HT1080 (cell line): ENCODE data around the gene PGBD5. TPM values are rescaled to one million over a fixed set of nuclear protein-coding genes. Genes with fewer than 3 reads are reported as not detected.

Experiments used
- DNase-seq: peaks from one replicate; pipeline ENCODE4 v3.0.0-alpha.2; 2015; ENCODE audit warnings: low read depth
- total RNA-seq: library from RNA; depleted of rRNA; stranded (reverse); fragments of >200 nt; shearing (Covaris generic); gene quantifications from 2 replicates; pipeline ENCODE4 v1.2.3, GENCODE V29; 2014

The PGBD5 gene
- total RNA-seq, 1 experiment from 2014 or later, result 3.6 TPM

DNA sequence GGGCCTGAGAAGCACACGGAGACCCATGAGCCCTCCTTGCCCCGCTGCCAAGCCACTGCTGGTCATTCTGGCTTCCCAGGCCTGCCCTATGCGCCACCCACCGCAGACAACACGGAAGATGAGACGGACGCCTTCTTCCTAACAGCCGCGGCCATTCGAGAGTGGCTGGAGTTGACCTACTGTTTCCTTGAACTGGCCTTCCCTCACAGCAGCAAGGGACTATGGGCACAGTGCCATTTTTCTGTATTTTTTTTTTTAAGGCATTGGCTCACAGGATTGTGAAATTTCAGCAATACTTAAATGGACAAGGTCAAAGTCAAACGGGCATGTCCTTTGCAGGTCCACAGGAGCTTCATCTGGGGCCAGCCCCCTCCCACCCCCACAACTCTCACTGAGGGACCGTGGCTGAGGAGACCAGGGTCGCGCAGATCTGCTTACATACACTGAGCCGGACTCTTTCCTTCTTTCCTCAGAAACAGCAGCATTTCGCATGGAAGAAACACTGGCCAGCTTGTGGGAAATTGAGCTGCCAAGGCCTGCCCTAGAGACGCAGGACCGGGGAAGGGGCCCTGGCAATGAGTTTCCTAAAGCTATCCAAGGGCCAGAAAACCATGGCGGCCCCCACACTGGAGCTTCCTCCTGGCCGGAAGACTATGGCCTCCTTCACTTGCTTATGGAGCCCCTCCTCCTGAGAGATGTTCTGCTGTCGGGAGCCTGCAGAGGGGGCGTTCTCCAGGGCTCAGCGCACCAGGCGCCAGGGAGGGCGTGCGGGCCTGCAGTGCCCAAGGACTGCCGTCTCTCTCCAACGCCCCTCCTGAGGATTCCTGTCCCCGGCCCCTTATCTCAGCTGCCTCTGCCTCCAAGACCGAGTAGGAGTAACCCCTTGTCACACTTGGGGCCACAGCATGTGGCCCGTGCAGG, 98.9 kb downstream of the PGBD5 start:
- peak; percentile 17 for DNase-seq

DNA sequence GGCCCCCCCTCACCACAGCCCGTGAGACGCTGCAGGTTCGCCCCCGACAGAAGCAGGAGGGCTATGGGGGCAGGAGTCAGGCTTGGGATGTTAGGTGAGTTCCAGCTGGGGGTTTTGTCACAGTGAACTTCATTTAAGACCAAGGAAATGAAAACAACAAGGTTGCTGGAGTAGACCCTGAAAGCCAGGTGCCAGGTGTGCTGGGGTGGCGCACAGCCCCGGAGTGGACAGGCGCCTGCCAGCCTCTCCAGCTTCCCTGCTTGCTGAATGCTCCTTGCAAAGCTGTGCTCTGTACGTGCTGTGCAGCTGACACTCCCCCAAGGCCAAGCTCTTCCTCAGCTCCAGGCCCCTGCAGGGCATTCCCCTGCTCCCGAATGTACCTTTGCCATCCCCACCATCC, 102.4 kb downstream of the PGBD5 start:
- DNase-seq, result no peak

DNA sequence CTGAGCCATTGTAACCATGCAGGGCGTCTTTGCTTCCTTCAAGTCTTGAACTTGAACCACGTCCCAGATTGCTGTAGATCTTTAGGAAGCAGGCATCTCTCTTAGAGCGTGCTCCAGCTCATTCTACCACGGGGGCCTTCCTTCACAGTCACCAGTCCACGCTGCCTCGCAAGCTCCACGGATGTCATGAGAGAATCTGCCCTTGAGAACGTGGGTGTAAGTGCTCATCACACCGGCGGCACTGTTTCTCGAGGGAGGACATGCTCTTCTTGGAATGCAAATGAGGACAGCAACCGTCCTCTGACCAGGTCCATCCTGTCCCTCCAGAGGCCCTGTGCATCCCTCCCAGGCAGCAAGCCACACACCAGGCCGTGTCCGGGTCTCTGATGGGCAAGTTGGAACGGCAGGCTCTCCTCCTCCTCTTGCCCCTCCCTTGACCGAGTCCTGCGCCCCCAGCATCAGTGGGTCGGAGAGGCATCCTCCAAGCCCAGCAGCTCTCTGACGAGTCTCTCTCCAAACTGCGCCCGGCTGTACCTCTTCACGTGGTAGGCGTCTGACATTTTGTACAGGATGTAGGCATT, 103.1 kb downstream of the PGBD5 start:
- no peak for DNase-seq

- DNase-seq, result no peak
Measured at GRCh38 chr1:230322421-230322756, 103.7 kb downstream of the PGBD5 start.

DNA sequence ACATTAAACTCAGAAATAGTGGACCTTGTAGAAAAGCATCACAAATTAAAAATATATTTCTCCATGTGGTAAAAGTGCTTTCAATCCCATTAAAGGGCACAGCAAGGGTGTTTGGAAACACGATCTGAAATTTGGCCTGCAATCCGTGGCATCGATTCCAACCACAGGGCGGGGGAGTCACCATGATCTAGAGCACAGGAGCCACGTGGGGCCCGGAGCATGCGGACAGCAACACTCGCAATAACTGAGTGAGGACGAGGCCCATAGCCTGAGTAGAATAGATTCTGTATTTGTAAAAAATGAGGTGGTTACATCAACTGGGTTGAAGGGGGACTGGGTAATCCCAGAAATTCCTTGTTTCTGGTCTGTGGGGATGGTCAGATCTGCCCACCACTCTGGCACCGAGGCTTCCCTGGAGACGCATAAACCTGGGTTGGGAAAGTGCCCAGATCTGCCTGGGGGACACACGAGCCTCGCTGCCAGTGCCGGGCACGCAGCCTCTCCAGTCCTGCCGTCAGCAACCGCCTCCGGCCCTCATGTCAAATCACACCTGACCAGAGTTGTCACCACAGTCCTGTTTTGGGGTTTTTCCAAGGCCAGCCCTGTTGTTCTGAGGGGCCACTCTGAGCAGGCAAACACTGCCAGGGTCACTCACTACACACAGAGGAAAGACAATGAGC, 104.3 kb downstream of the PGBD5 start:
- DNase-seq, result no peak

GRCh38 chr1:230321341-230321740, 104.8 kb downstream of the PGBD5 start:
- no peak for DNase-seq

- no peak for DNase-seq
Measured at GRCh38 chr1:230320804-230321203, 105.3 kb downstream of the PGBD5 start.

DNA sequence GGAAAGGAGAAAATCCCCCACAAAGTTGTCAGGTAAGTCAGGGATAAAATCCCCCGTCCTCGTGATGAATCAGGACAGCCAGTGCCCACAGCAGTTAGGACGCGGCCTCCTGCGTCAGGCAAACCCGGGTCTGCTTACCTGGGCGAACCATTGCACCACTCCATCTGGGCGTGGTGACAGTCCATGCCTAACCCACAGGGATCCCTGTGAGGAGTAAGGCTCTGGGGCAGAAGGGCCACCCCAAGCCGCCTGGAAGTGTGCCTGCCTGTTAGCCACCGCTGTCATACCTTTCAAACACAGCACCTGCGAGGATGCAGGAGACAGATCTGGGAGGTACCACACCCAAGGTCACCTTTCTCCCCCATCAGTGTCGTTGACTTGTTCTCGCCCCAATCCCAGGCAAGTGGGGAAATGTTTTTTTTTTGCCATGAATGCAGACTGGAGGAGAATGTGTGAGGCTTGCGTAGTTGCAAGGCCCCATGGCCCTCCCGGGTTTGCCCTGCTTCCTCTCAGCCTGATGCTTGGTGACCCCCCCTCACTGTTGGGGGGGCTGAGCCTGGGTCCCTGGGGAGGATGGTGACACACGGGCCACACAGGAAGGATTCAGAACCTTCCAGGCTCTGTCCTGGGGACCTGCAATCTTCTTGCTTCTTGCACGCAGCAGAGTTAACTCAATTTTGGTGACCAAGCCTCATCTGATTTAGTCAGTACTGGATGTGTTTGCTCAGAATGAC, 107.0 kb downstream of the PGBD5 start:
- DNase-seq, result no peak

GRCh38 chr1:230317823-230318819, 108.0 kb downstream of the PGBD5 start:
- DNase-seq, result no peak

DNA sequence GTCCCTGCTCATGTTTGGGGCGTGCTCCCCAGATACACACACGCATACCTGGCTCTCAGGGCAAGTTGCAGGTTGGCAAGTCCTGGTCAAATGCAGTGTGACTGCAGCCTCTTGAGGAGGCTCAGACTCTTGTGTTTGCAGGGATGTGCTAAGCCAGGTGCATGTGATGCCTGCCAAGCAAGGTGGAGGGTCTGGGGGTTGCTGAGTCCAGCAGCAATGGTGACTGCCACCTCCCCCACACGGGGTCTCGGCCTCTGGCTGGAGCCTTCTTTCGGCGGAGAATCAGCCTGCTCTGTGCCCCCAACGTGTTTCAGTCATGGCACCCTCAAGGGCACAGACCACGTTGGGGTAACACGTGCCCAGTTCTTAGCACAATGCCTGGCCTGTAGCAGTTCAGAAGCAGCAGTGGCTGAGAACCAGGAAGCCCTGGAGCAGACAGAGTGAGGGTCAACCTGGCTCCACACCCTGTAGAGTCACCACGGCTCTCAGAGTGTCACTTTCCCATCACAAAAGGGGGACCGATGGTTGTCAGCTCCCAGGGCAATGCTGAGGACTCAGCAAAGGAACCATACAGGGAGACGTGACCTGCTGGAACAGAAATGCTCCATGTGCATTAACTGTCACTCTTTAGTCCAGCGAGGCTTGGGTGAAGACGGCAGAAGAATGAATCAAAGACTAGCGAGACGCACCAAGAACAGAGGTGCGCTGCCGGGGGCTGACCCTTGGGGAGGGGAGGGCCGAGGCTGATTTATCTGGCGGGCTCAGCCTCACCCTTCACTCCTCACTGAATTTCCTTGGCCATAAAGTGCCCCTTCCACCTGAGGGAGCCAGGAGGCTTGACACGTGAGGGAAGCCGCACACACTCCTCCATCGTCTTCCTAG, 109.0 kb downstream of the PGBD5 start:
- no peak for DNase-seq

- DNase-seq, result no peak
Measured at GRCh38 chr1:230315099-230315498, 111.0 kb downstream of the PGBD5 start.

GRCh38 chr1:230314142-230314470, 112.0 kb downstream of the PGBD5 start:
- DNase-seq, result no peak

GRCh38 chr1:230313453-230314141, 112.5 kb downstream of the PGBD5 start:
- no peak for DNase-seq

DNA sequence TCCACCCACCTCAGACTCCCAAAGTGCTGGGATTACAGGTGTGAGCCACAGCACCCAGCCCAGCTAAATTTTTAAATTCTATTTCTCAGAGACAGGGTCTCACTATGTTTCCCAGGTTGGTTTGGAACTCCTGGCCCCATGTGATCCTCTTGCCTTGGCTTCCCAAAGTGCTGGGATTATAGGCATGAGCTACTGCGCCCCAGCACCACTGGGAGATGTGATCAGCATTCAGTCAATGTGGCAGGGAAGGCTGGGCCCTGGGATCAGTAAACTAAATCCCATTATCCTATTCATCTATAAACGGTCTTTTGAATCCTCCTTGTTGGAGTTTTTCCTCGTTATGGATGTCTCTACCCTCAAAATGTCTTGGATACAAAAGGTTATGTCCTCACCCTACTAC, 113.5 kb downstream of the PGBD5 start:
- no peak for DNase-seq

DNA sequence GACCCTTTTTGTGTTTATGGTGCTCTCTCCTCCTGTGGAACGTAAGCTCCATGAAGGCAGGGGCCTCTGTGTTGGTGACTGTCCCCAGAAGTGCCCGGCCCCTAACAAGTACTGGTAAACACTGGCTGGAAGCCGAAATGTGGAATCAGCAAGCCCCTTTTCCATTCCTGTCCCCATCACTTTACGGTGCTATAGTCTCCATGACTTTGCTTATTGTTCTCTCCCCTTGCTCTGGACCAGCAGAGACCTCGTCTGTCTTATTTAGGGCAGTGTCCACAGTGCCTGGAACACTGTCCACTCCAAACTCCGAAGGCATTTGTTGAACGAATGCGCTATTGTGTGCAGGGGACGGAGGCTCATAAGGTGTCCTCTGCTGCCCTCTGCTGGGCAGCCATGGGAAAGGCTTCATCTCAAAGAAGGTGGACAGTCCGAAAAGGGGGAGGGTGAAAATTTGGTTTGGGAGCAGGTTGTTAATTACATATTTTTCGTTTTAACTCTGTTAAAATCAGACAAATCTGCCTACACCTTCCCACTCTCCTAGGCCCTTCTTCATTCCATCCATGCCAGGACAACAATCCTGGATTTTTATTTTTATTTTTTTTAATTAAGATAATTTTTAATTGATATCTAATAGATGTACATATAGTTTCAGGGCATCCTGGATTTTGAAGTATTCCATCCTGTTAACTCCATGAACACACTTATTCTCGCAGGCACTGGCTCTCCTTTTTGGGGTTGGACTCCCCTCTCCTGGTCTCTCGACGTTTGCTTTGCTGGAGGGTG, 115.6 kb downstream of the PGBD5 start:
- DNase-seq, result peak; percentile 55

DNA sequence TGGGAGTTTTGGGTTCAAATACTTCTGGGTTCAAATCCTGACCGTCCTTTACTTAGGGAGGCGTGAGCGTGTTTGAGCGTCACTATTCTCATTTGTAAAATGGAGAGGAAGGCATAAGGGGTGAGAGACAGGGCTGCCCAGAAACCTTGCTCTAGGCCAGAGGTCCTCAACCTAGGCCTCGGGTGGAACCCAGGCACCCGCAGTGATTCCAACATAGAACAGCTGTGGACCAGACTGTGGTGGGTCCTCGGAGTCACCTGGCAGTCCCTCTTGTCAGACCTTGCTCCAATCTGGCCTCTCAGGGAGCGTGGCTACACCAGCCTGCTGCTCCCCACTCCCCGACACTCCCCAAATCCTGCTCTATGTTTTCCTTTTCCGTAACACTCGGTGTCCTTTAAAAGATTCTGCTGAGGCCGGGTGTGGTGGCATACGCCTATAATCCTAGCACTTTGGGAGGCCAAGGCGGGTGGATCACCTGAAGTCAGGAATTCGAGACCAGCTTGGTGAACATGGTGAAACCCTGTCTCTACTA, 116.4 kb downstream of the PGBD5 start:
- DNase-seq, result no peak

GRCh38 chr1:230308821-230309220, 117.3 kb downstream of the PGBD5 start:
- DNase-seq, result no peak

- peak; percentile 98 for DNase-seq
Measured at GRCh38 chr1:230308039-230308438, 118.1 kb downstream of the PGBD5 start.
